ENCODE data around the gene ZMYND15.

ZMYND15 gene

DNA sequence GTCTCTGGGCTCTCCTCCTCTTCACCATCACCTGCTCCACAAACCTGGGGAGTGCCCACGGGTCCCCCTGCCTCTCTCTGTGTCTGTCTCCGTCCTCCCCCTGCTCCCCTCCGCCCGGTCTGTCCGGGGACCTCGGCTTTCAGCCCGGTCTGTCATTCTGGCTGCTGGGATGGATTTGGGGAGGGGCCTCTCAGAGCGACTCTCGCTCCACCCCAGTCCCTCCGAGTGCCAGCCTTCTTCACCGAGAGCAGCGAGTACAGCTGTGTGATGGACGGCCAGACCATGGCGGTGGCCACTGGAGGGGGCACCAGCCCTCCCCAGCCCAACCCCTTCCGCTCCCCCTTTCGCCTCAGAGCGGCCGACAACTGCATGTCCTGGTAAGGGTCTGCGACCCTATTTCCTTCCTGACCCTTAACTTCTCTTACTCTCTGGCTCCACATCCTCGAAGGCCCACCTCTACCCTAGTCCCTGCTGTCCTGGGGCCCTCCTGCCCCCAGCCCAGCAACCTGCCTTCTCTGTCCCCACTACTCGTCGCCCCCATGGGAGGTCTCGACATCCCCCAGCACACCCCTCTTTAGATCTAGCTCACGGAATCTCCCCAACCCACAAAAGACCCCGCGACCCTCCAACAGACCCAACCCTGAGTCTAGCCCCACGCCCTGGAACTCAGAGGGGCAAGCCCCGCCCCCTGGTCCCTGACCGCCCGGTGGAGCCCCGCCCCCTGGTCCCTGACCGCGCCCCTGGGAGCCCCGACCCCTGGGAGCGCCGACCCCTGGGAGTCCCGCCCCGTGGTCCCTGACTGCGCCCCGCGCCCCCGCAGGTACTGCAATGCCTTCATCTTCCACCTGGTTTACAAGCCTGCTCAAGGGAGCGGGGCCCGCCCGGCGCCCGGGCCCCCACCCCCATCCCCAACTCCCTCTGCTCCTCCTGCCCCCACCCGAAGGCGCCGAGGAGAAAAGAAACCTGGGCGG lies 5.7 kb downstream of the ZMYND15 start:
- no peak for DNase-seq

DNA sequence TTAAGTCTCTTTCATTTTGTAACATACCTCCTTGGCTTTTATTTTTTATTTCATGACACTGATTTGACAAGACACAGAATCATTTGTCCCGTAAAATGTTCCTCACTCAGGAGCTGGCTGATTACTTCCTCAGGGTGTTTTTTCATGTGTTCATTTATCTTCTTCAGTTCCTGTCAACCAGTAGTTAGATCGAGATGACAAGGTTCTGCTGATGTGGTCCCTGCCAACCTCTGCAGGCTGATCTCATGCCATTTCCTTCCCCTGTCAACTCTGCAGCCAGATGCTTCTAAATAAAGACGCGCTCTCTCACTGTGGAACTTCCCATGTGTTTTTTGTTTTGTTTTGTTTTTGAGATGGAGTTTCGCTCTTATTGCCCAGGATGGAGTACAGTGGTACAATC lies 8.2 kb downstream of the ZMYND15 start:
- DNase-seq = no peak

- DNase-seq = no peak
Measured at GRCh38 chr17:4748686-4749085, 9.1 kb downstream of the ZMYND15 start.

DNA sequence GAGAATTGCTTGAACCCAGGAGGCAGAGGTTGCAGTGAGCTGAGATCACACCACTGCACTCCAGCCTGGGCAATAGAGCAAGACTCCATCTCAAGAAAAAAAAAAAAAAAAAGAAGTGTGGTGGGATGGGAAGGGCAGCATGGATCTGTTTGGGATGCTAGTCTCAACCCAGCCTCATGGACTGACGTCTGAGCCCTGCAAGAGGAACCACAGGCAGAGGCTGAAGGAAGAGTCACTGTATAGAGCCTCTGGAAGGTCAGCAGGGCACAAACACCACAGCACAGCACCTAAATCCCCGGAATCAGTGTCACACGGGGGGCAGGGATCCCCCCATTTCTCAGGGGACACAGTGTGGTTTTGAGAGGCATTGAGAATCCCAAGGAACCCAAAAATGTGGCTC lies 11.0 kb downstream of the ZMYND15 start:
- DNase-seq = no peak

GRCh38 chr17:4751932-4752331 lies 12.3 kb downstream of the ZMYND15 start:
- no peak for DNase-seq

GRCh38 chr17:4753392-4753791 lies 13.8 kb downstream of the ZMYND15 start:
- DNase-seq = no peak

DNA sequence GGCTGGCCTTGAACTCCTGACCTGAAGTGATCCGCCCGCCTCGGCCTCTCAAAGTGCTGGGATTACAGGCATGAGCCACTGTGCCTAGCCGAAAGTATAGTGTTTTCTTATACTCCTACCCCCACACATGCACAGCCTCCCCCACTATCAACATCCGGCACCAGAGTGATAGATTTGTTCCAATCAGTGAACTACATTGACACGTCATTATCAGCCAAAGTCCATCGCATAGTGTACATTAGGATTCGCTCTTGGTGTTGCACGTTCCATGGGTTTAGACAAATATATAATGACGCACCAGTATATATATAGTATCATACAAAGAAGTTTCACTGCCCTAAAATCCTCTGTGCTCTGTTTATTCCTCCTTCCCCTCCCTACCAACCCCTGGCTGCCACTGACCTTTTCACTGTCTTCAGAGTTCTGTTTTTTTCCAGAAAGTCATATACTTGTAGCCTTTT lies 20.2 kb downstream of the ZMYND15 start:
- DNase-seq = no peak

GRCh38 chr17:4764595-4764994 lies 25.0 kb downstream of the ZMYND15 start:
- no peak for DNase-seq

- no peak for DNase-seq
Measured at GRCh38 chr17:4766201-4766600, 26.6 kb downstream of the ZMYND15 start.

- no peak for DNase-seq
Measured at GRCh38 chr17:4766723-4767122, 27.1 kb downstream of the ZMYND15 start.

- DNase-seq = no peak
Measured at GRCh38 chr17:4768298-4768697, 28.7 kb downstream of the ZMYND15 start.

DNA sequence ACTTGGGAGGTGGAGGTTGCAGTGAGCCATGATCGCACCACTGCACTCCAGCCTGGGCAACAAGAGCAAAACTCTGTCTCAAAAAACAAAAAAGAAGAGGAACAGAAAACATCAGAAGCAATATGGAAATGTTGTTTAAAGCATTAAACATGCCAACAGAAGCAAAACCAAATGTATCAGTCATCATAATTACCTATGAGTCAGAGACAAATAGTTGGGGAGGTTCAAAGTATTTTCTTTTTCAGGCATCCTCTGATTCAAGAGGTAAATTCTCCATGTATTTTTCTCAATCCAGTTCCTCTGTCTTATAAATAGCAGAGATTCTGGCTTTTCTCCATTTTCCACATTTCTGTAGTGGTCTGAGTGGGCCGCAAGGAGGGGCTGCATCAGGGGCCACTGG lies 30.0 kb downstream of the ZMYND15 start:
- DNase-seq = no peak

- DNase-seq = no peak
Measured at GRCh38 chr17:4771519-4772234, 32.0 kb downstream of the ZMYND15 start, which contains the start of gene TM4SF5. TSS of gene TM4SF5 (plus strand) at chr17:4771886. CDS start at chr17:4771923, 37 bp downstream.

- no peak for DNase-seq
Measured at GRCh38 chr17:4772235-4772613, 32.6 kb downstream of the ZMYND15 start.

GRCh38 chr17:4777969-4778760 lies 38.5 kb downstream of the ZMYND15 start:
- DNase-seq = no peak

- no peak for DNase-seq
Measured at GRCh38 chr17:4780325-4780955, 40.8 kb downstream of the ZMYND15 start.

GRCh38 chr17:4782652-4783051 lies 43.0 kb downstream of the ZMYND15 start:
- DNase-seq = no peak

GRCh38 chr17:4785311-4786105 lies 45.9 kb downstream of the ZMYND15 start:
- no peak for DNase-seq

- no peak for DNase-seq
Measured at GRCh38 chr17:4786106-4786511, 46.5 kb downstream of the ZMYND15 start, which contains the start of gene VMO1. TSS of gene VMO1 (minus strand) at chr17:4786364. CDS start at chr17:4786352, 12 bp downstream.

- DNase-seq = no peak
Measured at GRCh38 chr17:4786516-4786915, 46.9 kb downstream of the ZMYND15 start.

DNA sequence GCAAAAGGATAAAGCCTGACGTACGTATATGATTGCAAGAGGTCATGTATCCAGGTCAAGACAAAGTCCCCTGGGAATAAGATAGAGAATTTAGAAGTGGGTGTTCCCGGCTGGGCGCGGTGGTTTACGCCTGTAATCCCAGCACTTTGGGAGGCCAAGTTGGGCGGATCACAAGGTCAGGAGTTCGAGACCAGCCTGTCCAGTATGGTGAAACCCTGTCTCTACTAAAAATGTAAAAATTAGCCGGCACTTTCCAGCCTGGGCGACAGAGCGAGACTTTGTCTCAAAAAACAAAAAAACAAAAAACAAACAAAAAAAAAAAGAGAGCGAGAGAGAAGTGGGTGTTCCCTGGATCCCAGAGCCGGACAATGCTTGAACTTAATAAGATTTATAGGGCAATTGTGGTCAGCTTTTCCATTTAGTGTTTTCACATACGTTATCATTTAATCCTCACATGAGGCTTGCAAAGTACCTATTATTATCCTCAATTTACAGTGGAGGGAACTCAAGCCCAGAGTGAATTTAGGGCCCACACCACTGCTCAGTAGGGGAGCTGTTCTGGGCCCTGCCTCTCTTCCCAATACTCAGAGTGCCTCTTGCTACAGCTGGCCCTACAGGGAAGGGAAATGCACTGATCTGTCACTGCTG lies 48.6 kb downstream of the ZMYND15 start:
- no peak for DNase-seq

Data from DMS79 (cell line).